22Rv1 (cell line): Measurements from ENCODE around the gene AREL1.

ENCODE experiments used
- CTCF ChIP-seq: fragments of 450-650 bp; IDR thresholded peaks from 2 replicates; pipeline ENCODE4 v1.5.1; 2017; ENCODE audit warnings: mild to moderate bottlenecking
- ZFX ChIP-seq: fragments of 450-650 bp; IDR thresholded peaks from 2 replicates; pipeline ENCODE4 v1.6.1; 2017; ENCODE audit warnings: antibody characterized with exemption, borderline replicate concordance

DNA sequence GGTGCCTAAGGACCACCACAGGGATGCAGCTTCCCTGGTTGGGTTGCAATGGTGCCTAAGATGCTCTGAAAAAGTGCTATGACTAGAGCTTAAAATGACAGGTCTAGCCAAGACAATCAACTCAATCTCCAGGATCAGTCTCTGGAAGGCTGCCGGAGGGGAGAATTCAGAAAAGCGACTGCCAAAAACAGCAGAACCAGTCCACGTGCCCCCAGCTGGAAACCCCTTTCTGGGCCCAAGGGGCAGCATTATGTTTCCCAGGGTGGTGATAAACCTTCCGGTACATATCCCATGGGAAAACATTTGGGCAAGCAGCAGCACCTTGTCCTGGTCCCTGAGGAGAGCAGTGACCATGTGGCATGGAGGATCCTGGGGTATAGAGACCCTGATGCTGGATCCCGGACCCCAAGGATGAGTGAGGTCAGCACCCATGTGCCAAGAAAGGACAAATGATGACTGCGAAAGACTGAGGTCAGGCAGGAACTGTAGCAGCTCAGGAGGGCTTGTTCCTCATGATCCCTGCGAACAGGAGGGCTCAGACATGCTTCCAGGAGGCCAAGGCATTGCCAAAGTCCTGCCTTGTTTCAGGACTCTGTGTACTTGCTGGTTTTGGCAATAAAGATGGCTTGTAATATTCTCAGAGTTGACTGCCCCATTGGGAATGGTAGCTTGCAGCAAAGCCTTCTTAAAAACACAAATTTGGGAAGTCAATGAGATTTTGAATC, 51.0 kb downstream of the AREL1 start:
- no peak for TF ChIP-seq CTCF
- TF ChIP-seq ZFX, result no peak
